DND-41 (cell line): ENCODE measurements around the gene ADAMTS12.
A peak's percentile ranks its signal among the peaks of the same experiment; 100 is the strongest.

Experiments used
- ATAC-seq: fragments of 200-7000 bp; cut with Tn5 transposase; 3 replicates; pipeline ENCODE4 v1.9.1; 2021; ENCODE audit warnings: low read depth; ENCODE audit not compliant: insufficient read depth
- DNase-seq: peaks from one replicate; pipeline ENCODE4 v3.0.0-alpha.2; 2020
- H2AFZ ChIP-seq: 2 replicates; pipeline ENCODE4 v1.6.0; 2012; ENCODE audit warnings: low read depth, low read length
- H3K27ac ChIP-seq: 2 replicates; pipeline ENCODE4 v1.5.1; 2012; ENCODE audit warnings: low read length, inconsistent platforms
- H3K27me3 ChIP-seq: fragments of 200-600 bp; sonication (generic); 2 replicates; pipeline ENCODE4 v1.6.0; 2012; ENCODE audit warnings: low read length, mild to moderate bottlenecking, inconsistent platforms; ENCODE audit not compliant: insufficient read depth, poor library complexity
- H3K36me3 ChIP-seq: 2 replicates; pipeline ENCODE4 v1.5.1; 2012; ENCODE audit warnings: low read length, inconsistent platforms; ENCODE audit not compliant: insufficient read depth
- H3K4me1 ChIP-seq: 2 replicates; pipeline ENCODE4 v1.5.1; 2012; ENCODE audit warnings: mild to moderate bottlenecking, low read length; ENCODE audit not compliant: insufficient read depth
- H3K4me2 ChIP-seq: 2 replicates; pipeline ENCODE4 v1.6.0; 2012; ENCODE audit warnings: mild to moderate bottlenecking, moderate library complexity, low read length, inconsistent platforms; ENCODE audit not compliant: insufficient read depth
- H3K4me3 ChIP-seq, 2 experiments: fragments of 200-600 bp in 1 of 2; shearing (Covaris generic) in 1 of 2; 2 replicates each; pipeline ENCODE4 v1.5.1; 2012 to 2016; ENCODE audit warnings: inconsistent platforms in 2 of 2, low read length in 2 of 2, mild to moderate bottlenecking in 2 of 2, low read depth in 1 of 2, moderate library complexity in 1 of 2
- H3K79me2 ChIP-seq: 2 replicates; pipeline ENCODE4 v1.6.0; 2012; ENCODE audit warnings: low read length, inconsistent platforms; ENCODE audit not compliant: insufficient read depth
- H3K9ac ChIP-seq: 2 replicates; pipeline ENCODE4 v1.6.0; 2012; ENCODE audit warnings: low read depth, mild to moderate bottlenecking, inconsistent platforms, low read length, moderate library complexity
- H3K9me3 ChIP-seq: 2 replicates; pipeline ENCODE4 v1.5.1; 2012; ENCODE audit warnings: low read length, moderate library complexity, mild to moderate bottlenecking, inconsistent platforms; ENCODE audit not compliant: insufficient read depth, severe bottlenecking
- H4K20me1 ChIP-seq: 2 replicates; pipeline ENCODE4 v1.6.0; 2012; ENCODE audit warnings: low read length; ENCODE audit not compliant: insufficient read depth
- EZH2 ChIP-seq: IDR thresholded peaks from 3 replicates; pipeline ENCODE4 v1.6.1; 2012; ENCODE audit warnings: borderline replicate concordance, low read depth, mild to moderate bottlenecking, moderate library complexity, low read length, inconsistent platforms; ENCODE audit not compliant: severe bottlenecking
- TF ChIP-seq, protein P1 (sequence below): IDR thresholded peaks from 2 replicates; pipeline ENCODE4 v1.5.1; 2012; ENCODE audit warnings: borderline replicate concordance, low read length, moderate library complexity, mild to moderate bottlenecking; ENCODE audit not compliant: poor library complexity, severe bottlenecking; ENCODE audit errors: extremely low read depth

The ADAMTS12 gene

DNA sequence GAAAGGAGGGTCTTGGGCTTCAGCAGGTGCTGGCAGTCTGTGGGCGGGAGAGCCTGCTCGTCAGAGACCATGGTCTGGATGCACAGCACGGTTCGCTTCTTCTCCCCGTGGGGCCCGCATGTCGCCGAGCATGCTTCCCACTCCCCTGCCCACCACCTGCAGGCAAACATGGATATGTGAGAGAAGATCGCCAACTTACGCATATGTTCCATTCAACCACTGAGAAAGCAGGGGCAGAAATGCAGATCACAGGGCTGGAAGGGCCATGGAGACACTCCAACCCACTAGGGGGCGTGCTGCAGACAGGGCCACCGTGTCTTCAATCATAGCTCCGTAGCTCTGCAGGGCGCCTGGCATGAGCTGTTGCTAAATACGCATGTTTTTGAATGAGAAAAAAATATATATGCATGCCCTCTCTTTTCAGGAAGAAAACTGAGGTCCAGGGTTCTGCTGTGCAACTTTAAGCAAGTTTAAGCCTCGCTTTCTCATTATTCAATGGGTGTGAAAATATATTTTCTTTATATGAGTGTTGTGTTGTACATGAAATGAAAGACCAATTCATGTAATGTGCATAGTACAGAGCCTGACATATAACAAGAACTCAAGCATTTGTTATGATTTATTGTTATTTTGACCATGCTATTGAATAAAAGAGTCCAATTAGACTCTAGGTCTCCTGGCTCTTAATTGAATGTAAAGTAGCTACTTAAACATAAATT, 303.0 kb downstream of the ADAMTS12 start:
- TF ChIP-seq EZH2 = no peak
- TF ChIP-seq, protein P1, sequence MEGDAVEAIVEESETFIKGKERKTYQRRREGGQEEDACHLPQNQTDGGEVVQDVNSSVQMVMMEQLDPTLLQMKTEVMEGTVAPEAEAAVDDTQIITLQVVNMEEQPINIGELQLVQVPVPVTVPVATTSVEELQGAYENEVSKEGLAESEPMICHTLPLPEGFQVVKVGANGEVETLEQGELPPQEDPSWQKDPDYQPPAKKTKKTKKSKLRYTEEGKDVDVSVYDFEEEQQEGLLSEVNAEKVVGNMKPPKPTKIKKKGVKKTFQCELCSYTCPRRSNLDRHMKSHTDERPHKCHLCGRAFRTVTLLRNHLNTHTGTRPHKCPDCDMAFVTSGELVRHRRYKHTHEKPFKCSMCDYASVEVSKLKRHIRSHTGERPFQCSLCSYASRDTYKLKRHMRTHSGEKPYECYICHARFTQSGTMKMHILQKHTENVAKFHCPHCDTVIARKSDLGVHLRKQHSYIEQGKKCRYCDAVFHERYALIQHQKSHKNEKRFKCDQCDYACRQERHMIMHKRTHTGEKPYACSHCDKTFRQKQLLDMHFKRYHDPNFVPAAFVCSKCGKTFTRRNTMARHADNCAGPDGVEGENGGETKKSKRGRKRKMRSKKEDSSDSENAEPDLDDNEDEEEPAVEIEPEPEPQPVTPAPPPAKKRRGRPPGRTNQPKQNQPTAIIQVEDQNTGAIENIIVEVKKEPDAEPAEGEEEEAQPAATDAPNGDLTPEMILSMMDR = peak; percentile 59
- Histone ChIP-seq H3K9me3 (no peaks in the 10 kb centered on the region), H3K36me3 (no peaks in the 10 kb centered on the region), H4K20me1 (no peaks in the 10 kb centered on the region), H3K27ac (no peak overlapping the region), H3K4me3 (no peak overlapping the region), H3K79me2 (no peaks in the 10 kb centered on the region), H3K27me3 (no peaks in the 10 kb centered on the region), H3K9ac (no peak overlapping the region), H3K4me1 (no peaks in the 10 kb centered on the region), H2AFZ (no peak overlapping the region), H3K4me2 (no peak overlapping the region)
- ATAC-seq (0 out of 3 replicates have a peak, but pooled peaks have one; percentile 48), DNase-seq (peak; percentile 15)

DNA sequence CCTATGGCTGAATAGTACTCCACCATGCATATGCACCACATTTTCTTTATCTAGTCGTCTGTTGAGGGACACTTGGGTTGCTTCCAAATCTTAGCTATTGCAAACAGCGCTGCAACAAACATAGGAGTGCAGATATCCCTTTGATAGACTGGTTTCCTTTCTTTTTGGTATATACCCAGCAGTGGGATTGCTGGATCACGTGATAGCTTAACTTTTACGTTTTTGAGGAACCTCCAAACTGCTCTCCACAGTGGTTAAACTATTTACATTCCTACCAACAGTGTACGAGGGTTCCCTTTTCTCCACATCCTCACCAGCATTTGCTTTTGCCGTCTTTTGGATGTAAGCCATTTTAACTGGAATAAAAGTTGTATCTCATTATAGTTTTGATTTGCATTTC, 308.5 kb downstream of the ADAMTS12 start:
- TF ChIP-seq, protein P1 = no peak
- no peak for TF ChIP-seq EZH2
- no peak overlapping the region for H3K9ac ChIP-seq
- no peaks in the 10 kb centered on the region for H3K9me3 ChIP-seq
- no peak overlapping the region for H3K4me3 ChIP-seq
- no peak for ATAC-seq
- no peaks in the 10 kb centered on the region for H3K36me3 ChIP-seq
- H3K4me2 ChIP-seq = no peak overlapping the region
- no peak overlapping the region for H2AFZ ChIP-seq
- H3K27ac ChIP-seq = no peak overlapping the region
- H3K79me2 ChIP-seq = no peaks in the 10 kb centered on the region
- H3K27me3 ChIP-seq = no peaks in the 10 kb centered on the region
- DNase-seq = no peak
- no peaks in the 10 kb centered on the region for H3K4me1 ChIP-seq
- no peaks in the 10 kb centered on the region for H4K20me1 ChIP-seq

DNA sequence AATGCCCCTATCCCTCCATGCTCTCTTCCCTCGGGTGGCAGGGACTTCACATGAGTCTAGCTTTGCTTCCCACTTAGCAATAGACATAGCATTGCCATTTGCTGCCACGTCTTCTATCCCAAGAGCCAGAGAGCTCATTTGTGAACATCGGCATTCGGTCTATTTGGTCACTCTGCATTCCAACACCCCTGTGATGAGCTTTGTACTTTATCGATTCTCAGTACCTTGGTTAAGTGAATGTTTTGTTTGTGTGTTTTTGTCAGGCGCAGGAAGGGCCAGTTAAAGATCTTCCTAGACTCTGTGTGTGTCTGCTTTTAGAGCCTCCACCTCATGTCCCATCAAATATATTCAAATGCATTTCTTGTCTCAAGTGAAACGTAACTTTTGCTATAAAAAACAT, 309.4 kb downstream of the ADAMTS12 start:
- Histone ChIP-seq H3K4me3 (no peak overlapping the region), H3K27me3 (no peaks in the 10 kb centered on the region), H2AFZ (no peak overlapping the region), H3K9me3 (no peaks in the 10 kb centered on the region), H3K4me1 (no peaks in the 10 kb centered on the region), H3K9ac (no peak overlapping the region), H3K79me2 (no peaks in the 10 kb centered on the region), H4K20me1 (no peaks in the 10 kb centered on the region), H3K4me2 (no peak overlapping the region), H3K27ac (no peak overlapping the region), H3K36me3 (no peaks in the 10 kb centered on the region)
- DNase-seq (no peak), ATAC-seq (no peak)
- no peak for TF ChIP-seq EZH2
- TF ChIP-seq, protein P1 = no peak

DNA sequence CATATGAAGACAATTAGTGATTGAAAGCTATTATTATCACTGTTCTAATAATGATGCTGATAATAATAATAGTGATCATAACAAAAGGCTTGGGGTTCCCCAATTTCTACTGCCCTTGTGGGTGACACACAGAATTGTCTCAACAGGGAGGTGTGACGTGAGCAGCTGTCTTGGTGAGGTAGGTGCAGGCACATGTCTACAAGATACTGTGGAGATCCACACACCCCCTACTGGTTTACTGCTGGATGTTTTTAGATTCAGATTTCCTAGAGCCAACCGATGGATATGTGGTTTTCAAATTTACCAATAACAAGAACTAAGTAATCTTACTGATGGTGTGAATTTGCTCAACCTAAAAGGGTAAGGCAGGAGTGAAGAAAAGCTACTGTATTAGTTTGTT, 312.0 kb downstream of the ADAMTS12 start:
- H3K79me2 ChIP-seq = no peaks in the 10 kb centered on the region
- H3K27ac ChIP-seq = no peak overlapping the region
- TF ChIP-seq EZH2 = no peak
- TF ChIP-seq, protein P1 = no peak
- DNase-seq (no peak), ATAC-seq (no peak)
- no peak overlapping the region for H2AFZ ChIP-seq
- no peak overlapping the region for H3K4me2 ChIP-seq
- H3K9ac ChIP-seq = no peak overlapping the region
- no peaks in the 10 kb centered on the region for H3K9me3 ChIP-seq
- no peaks in the 10 kb centered on the region for H3K4me1 ChIP-seq
- no peaks in the 10 kb centered on the region for H3K27me3 ChIP-seq
- no peaks in the 10 kb centered on the region for H3K36me3 ChIP-seq
- no peaks in the 10 kb centered on the region for H4K20me1 ChIP-seq
- no peak overlapping the region for H3K4me3 ChIP-seq
